AG09319 (cell line): ENCODE results near the gene CR1L.
"Not testable (repeated sequence)": the region's sequence is repeated elsewhere in the genome, so short reads cannot be mapped to it uniquely, and the experiment has no call there.

Experiments used
- DNase-seq: peaks from one replicate; pipeline ENCODE4 v3.0.0-alpha.2; 2010; ENCODE audit warnings: low read depth; ENCODE audit errors: extremely low read depth
- CTCF ChIP-seq: IDR thresholded peaks from 2 replicates; pipeline ENCODE4 v1.5.1; 2011; ENCODE audit warnings: low read depth, mild to moderate bottlenecking, inconsistent platforms, low read length, moderate library complexity

Gene CR1L

GRCh38 chr1:207649210-207649753, 4.3 kb downstream of the CR1L start:
- DNase-seq = no peak
- no peak for TF ChIP-seq CTCF

DNA sequence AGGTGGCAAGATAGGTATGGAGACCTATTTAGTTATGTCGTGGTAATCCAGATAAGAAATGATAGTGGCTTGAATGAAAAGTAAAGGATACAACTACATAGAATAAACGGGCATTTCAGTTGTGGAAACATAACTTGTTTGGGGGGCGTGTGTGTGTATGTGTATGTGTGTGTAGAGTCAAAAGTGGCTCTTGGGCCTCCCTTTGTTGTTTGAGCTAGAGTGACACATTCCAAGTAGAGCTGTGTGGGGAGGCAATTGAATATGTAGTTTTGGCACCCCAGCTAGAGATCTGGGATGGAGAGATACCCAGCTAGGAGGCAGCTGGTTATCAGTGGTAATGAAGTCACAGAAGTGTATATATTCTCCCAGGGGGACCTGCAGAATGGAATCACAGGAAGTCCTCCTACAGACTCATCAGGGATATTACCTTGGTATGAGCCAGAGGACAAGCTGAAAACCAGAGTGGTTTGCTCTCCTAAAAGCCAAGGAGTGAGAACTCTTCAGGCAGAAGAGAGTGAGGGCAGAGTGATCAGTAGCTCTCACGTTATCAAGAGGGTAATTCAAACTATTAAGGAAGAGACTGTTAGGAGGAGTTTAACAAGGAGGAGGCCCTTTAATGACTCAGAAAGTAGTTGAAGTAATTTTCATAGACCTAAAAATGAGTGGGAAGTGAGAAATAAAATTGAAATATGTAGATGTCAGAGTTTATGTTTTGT, 5.1 kb downstream of the CR1L start:
- TF ChIP-seq CTCF = no peak
- no peak for DNase-seq

DNA sequence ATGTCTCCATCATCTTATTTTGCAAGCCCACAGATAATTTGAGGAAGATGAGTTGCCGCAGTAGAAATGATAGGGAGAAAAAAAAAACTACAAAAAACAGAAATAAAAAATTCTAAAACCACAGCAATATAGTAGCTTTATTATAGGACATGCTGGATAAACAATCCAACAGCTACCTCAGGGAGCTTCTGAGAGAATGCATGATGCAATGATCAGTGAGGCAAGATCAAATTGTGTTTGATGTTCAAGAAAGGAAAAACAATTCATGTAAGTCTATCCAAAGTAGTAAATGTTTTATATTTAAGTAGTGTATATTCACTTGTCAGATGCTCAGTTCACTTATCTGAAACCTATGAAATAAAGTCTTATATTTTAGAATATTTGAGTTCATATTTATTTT, 6.7 kb downstream of the CR1L start:
- no peak for TF ChIP-seq CTCF
- DNase-seq = no peak

DNA sequence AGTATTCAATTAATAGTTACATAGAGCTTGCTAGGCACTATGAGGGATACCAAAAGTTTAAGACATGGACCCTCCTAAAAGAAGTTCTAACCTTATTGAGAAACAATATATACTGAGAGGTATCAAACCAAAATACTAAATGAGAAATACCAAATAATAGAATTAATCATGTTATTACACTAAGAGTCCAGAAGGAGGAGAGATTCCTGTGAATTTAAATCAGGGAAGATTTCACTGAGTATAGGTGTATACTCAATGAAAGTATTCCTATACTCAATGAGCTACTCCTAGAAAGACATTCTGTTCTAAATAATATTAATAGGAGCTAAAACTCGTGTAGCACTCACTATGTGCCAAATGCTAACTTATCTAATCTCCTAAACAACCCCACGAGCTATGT, 9.4 kb downstream of the CR1L start:
- DNase-seq = no peak
- peak; percentile 29 for TF ChIP-seq CTCF

DNA sequence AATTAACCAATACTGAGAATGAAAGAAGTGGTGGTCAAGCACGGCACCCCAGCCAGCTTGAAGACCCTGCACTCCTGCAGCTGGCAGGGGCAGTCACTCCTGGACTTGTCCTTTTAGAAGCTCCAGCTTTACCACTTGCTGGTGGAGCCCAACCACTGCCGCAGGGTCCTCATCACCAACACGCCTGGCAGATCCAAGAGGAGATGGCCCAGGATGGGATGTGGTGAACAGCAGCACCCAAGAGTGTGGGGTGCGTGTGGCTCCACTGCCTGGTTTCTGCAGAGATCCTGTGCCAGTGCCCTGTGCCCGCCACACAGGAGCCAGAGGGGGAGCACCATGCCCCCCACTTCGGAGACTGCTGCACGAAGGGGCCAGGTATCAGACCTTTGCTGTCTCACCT, 13.5 kb downstream of the CR1L start:
- DNase-seq = no peak
- no peak for TF ChIP-seq CTCF

DNA sequence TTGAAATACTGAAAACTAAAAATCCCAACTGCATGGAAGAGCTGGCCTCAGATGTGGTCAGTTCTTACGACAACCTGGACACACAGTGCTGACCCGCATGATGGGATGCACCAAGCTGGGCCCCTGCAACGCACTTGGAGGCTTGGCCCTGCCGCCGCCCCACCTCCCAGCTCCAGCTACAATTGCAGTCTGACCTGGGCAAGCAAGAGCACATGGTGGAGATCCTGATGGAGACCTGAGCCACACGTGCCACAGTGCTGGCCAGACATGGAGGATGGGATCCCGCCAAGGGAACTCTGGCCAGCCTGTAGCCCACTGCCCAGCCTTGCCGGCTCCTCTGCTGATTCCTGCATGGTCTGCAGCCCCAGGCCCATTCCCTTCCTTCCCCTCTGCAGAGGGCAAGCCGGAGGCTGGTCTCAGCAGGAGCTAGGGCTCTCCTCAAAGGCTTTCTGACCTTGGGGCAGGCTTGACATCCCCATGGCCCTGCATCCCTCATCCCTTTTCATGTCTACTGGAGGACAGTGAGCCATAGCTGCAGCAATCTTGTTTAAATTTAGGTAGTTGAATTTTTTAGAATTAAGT, 14.1 kb downstream of the CR1L start:
- TF ChIP-seq CTCF = no peak
- DNase-seq = no peak

- no peak for TF ChIP-seq CTCF
- no peak for DNase-seq
Measured at GRCh38 chr1:207659545-207660153, 14.7 kb downstream of the CR1L start.

DNA sequence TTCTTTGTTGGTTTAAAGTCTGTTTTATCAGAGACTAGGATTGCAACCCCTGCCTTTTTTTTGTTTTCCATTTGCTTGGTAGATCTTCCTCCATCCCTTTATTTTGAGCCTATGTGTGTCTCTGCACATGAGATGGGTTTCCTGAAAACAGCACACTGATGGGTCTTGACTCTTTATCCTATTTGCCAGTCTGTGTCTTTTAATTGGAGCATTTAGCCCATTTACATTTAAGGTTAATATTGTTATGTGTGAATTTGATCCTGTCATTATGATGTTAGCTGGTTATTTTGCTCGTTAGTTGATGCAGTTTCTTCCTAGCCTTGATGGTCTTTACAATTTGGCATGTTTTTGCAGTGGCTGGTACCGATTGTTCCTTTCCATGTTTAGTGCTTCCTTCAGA, 16.5 kb downstream of the CR1L start:
- DNase-seq = not testable (repeated sequence)
